HepG2 (cell line): ENCODE data around the gene TPM2. TPM values are rescaled to one million over a fixed set of nuclear protein-coding genes. Genes with fewer than 3 reads are reported as not detected.

Source experiments
- ARNT ChIP-seq: fragments of 450-650 bp; IDR thresholded peaks from 2 replicates; pipeline ENCODE4 v1.6.1; 2017
- ATAD3A ChIP-seq: sonication (generic); formaldehyde crosslinking; IDR thresholded peaks from 2 replicates; pipeline ENCODE4 v1.4.0; 2020; ENCODE audit warnings: missing genetic modification reagents
- CCDC6 ChIP-seq: sonication (generic); formaldehyde crosslinking; IDR thresholded peaks from 2 replicates; pipeline ENCODE4 v1.8.1; 2022; ENCODE audit warnings: mild to moderate bottlenecking, missing genetic modification reagents, moderate library complexity
- FOXP1 ChIP-seq, 2 experiments: fragments of 450-650 bp in 1 of 2; IDR thresholded peaks; 2 replicates each; pipeline ENCODE4 v1.6.1; 2017 to 2018; ENCODE audit warnings: antibody characterized with exemption in 1 of 2
- MTF1 ChIP-seq: sonication (generic); formaldehyde crosslinking; IDR thresholded peaks from 2 replicates; pipeline ENCODE4 v1.5.0; 2020; ENCODE audit warnings: missing genetic modification reagents
- POLR2AphosphoS2 ChIP-seq: IDR thresholded peaks from 2 replicates; pipeline ENCODE4 v1.6.1; 2011; ENCODE audit warnings: low read depth, low read length, improper control_type of control experiment
- PTBP1 ChIP-seq: fragments of 200-400 bp; formaldehyde crosslinking; IDR thresholded peaks from 2 replicates; pipeline ENCODE4 v1.6.1; 2018; ENCODE audit warnings: low read length, low read depth; ENCODE audit not compliant: poor library complexity, severe bottlenecking
- RXRA ChIP-seq: sonication (generic); formaldehyde crosslinking; IDR thresholded peaks from 2 replicates; pipeline ENCODE4 v1.5.1; 2020; ENCODE audit warnings: missing genetic modification reagents
- SRSF9 ChIP-seq: fragments of 200-400 bp; formaldehyde crosslinking; IDR thresholded peaks from 2 replicates; pipeline ENCODE4 v1.6.1; 2018; ENCODE audit warnings: borderline replicate concordance, mild to moderate bottlenecking, low read depth, low read length; ENCODE audit not compliant: insufficient read depth, poor library complexity, severe bottlenecking
- TOE1 ChIP-seq: sonication (generic); formaldehyde crosslinking; IDR thresholded peaks from 2 replicates; pipeline ENCODE4 v1.4.0; 2020; ENCODE audit warnings: mild to moderate bottlenecking, missing genetic modification reagents
- ZFAT ChIP-seq: sonication (generic); formaldehyde crosslinking; conservative IDR thresholded peaks from 2 replicates; pipeline ENCODE4 v1.8.1; 2023; ENCODE audit warnings: missing genetic modification reagents, inconsistent platforms
- ZNF251 ChIP-seq: sonication (generic); formaldehyde crosslinking; IDR thresholded peaks from 2 replicates; pipeline ENCODE4 v1.9.0; 2021; ENCODE audit warnings: mild to moderate bottlenecking, missing genetic modification reagents
- ZNF350 ChIP-seq: sonication (generic); formaldehyde crosslinking; IDR thresholded peaks from 2 replicates; pipeline ENCODE4 v1.4.0; 2020; ENCODE audit warnings: mild to moderate bottlenecking, low read depth, missing genetic modification reagents, borderline replicate concordance
- ZNF501 ChIP-seq: sonication (generic); formaldehyde crosslinking; IDR thresholded peaks from 2 replicates; pipeline ENCODE4 v1.5.1; 2020; ENCODE audit warnings: mild to moderate bottlenecking, moderate library complexity, missing genetic modification reagents
- ZNF577 ChIP-seq: sonication (generic); formaldehyde crosslinking; IDR thresholded peaks from 2 replicates; pipeline ENCODE4 v1.4.0; 2020; ENCODE audit warnings: mild to moderate bottlenecking, low read depth, missing genetic modification reagents, borderline replicate concordance
- ZNF605 ChIP-seq: sonication (generic); formaldehyde crosslinking; IDR thresholded peaks from 2 replicates; pipeline ENCODE4 v1.8.0; 2022; ENCODE audit warnings: mild to moderate bottlenecking, missing genetic modification reagents
- ZNF629 ChIP-seq: sonication (generic); formaldehyde crosslinking; conservative IDR thresholded peaks from 2 replicates; pipeline ENCODE4 v1.5.0; 2020; ENCODE audit warnings: missing genetic modification reagents
- ZSCAN20 ChIP-seq: sonication (generic); formaldehyde crosslinking; IDR thresholded peaks from 2 replicates; pipeline ENCODE4 v1.4.0; 2020; ENCODE audit warnings: missing genetic modification reagents, mild to moderate bottlenecking, borderline replicate concordance
- polyA plus RNA-seq, 8 experiments: library from polyadenylated mRNA; depleted of rRNA in 3 of 8; stranded (reverse) in 7 of 8; unstranded in 1 of 8; fragments of >200 nt; fragmentation: Illumina TruSeq in 4 of 8; extraction: Trizol in 4 of 8; gene quantifications; 2 replicates each; pipeline versions ENCODE4 v1.2.1 to v1.2.3, GENCODE V29; 2011 to 2016; ENCODE audit warnings: low read depth in 4 of 8, missing spikeins in 1 of 8, mixed read lengths in 1 of 8; ENCODE audit not compliant: insufficient read depth in 1 of 8
- total RNA-seq, 5 experiments: library from RNA; depleted of rRNA; stranded (reverse); fragments of >200 nt; fragmentation: Illumina TruSeq; extraction: Trizol; gene quantifications; 2 replicates each; pipeline ENCODE4 v1.2.3, GENCODE V29; 2016; ENCODE audit warnings: low read depth in 1 of 5
- TF ChIP-seq, protein P1 (sequence below): sonication (generic); formaldehyde crosslinking; IDR thresholded peaks from 2 replicates; pipeline ENCODE4 v1.5.1; 2020; ENCODE audit warnings: mild to moderate bottlenecking, missing genetic modification reagents, moderate library complexity
- TF ChIP-seq, protein P2 (sequence below): sonication (generic); formaldehyde crosslinking; IDR thresholded peaks from 2 replicates; pipeline ENCODE4 v1.5.0; 2020; ENCODE audit warnings: missing genetic modification reagents, mild to moderate bottlenecking, borderline replicate concordance
- TF ChIP-seq, protein P3 (sequence below): fragments of 450-650 bp; IDR thresholded peaks from 2 replicates; pipeline ENCODE4 v1.6.1; 2016
- TF ChIP-seq, protein P4 (sequence below): sonication (generic); formaldehyde crosslinking; IDR thresholded peaks from 2 replicates; pipeline ENCODE4 v1.5.0; 2020; ENCODE audit warnings: mild to moderate bottlenecking, low read depth, missing genetic modification reagents, borderline replicate concordance
- TF ChIP-seq, protein P5 (sequence below): sonication (generic); formaldehyde crosslinking; IDR thresholded peaks from 2 replicates; pipeline ENCODE4 v1.5.0; 2020; ENCODE audit warnings: mild to moderate bottlenecking, missing genetic modification reagents

Gene TPM2
- total and polyA plus RNA-seq, 2 of the 13 experiments (the other 11 are each of a cell fraction or from before 2014, with no cell fraction given): 3.1 to 10.7 TPM

DNA sequence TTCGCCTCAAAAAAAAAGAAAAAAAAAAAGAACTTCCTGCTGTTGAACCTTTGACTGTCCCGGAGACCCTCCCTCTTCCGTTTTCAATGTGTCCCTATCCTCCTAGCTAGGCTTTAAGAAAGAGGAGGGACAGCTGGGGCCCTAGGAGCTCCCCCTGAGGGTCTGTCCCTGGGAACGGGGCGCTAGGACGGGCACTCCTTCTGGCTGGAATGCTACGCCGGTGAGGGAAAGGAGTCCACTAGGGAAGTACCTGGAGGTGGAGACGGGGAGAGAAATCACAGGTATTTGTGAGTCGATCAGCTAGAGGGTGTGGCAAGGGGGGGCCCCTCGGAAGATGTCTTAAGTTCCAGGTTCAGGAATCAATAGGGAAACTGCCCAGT is 43.6 kb downstream of the TPM2 start (continued):
- TF ChIP-seq POLR2AphosphoS2 (no peak), RXRA (no peak), ATAD3A (CRISPR knock-in tag) (no peak), ZNF577 (no peak), ZNF501 (CRISPR knock-in tag) (no peak), ZFAT (no peak), FOXP1 (IDR thresholded peaks at IDR 0.05) (no peak), FOXP1 (CRISPR knock-in tag; IDR thresholded peaks at IDR 0.05) (no peak), ZNF629 (CRISPR knock-in tag) (no peak), MTF1 (CRISPR knock-in tag) (no peak), ZNF251 (CRISPR knock-in tag) (no peak), CCDC6 (CRISPR knock-in tag) (no peak), TOE1 (CRISPR knock-in tag) (no peak), ZNF350 (no peak; the same call in 1 of the 2 replicates), ZNF605 (CRISPR knock-in tag) (no peak), ZSCAN20 (CRISPR knock-in tag) (no peak), PTBP1 (no peak), SRSF9 (no peak), ARNT (no peak)
- TF ChIP-seq, protein P1, sequence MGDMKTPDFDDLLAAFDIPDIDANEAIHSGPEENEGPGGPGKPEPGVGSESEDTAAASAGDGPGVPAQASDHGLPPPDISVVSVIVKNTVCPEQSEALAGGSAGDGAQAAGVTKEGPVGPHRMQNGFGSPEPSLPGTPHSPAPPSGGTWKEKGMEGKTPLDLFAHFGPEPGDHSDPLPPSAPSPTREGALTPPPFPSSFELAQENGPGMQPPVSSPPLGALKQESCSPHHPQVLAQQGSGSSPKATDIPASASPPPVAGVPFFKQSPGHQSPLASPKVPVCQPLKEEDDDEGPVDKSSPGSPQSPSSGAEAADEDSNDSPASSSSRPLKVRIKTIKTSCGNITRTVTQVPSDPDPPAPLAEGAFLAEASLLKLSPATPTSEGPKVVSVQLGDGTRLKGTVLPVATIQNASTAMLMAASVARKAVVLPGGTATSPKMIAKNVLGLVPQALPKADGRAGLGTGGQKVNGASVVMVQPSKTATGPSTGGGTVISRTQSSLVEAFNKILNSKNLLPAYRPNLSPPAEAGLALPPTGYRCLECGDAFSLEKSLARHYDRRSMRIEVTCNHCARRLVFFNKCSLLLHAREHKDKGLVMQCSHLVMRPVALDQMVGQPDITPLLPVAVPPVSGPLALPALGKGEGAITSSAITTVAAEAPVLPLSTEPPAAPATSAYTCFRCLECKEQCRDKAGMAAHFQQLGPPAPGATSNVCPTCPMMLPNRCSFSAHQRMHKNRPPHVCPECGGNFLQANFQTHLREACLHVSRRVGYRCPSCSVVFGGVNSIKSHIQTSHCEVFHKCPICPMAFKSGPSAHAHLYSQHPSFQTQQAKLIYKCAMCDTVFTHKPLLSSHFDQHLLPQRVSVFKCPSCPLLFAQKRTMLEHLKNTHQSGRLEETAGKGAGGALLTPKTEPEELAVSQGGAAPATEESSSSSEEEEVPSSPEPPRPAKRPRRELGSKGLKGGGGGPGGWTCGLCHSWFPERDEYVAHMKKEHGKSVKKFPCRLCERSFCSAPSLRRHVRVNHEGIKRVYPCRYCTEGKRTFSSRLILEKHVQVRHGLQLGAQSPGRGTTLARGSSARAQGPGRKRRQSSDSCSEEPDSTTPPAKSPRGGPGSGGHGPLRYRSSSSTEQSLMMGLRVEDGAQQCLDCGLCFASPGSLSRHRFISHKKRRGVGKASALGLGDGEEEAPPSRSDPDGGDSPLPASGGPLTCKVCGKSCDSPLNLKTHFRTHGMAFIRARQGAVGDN (CRISPR knock-in tag): no peak
- TF ChIP-seq, protein P2, sequence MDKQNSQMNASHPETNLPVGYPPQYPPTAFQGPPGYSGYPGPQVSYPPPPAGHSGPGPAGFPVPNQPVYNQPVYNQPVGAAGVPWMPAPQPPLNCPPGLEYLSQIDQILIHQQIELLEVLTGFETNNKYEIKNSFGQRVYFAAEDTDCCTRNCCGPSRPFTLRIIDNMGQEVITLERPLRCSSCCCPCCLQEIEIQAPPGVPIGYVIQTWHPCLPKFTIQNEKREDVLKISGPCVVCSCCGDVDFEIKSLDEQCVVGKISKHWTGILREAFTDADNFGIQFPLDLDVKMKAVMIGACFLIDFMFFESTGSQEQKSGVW: no peak
- TF ChIP-seq, protein P3, sequence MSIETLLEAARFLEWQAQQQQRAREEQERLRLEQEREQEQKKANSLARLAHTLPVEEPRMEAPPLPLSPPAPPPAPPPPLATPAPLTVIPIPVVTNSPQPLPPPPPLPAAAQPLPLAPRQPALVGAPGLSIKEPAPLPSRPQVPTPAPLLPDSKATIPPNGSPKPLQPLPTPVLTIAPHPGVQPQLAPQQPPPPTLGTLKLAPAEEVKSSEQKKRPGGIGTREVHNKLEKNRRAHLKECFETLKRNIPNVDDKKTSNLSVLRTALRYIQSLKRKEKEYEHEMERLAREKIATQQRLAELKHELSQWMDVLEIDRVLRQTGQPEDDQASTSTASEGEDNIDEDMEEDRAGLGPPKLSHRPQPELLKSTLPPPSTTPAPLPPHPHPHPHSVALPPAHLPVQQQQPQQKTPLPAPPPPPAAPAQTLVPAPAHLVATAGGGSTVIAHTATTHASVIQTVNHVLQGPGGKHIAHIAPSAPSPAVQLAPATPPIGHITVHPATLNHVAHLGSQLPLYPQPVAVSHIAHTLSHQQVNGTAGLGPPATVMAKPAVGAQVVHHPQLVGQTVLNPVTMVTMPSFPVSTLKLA: no peak
- TF ChIP-seq, protein P4, sequence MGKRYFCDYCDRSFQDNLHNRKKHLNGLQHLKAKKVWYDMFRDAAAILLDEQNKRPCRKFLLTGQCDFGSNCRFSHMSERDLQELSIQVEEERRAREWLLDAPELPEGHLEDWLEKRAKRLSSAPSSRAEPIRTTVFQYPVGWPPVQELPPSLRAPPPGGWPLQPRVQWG (CRISPR knock-in tag): no peak
- TF ChIP-seq, protein P5, sequence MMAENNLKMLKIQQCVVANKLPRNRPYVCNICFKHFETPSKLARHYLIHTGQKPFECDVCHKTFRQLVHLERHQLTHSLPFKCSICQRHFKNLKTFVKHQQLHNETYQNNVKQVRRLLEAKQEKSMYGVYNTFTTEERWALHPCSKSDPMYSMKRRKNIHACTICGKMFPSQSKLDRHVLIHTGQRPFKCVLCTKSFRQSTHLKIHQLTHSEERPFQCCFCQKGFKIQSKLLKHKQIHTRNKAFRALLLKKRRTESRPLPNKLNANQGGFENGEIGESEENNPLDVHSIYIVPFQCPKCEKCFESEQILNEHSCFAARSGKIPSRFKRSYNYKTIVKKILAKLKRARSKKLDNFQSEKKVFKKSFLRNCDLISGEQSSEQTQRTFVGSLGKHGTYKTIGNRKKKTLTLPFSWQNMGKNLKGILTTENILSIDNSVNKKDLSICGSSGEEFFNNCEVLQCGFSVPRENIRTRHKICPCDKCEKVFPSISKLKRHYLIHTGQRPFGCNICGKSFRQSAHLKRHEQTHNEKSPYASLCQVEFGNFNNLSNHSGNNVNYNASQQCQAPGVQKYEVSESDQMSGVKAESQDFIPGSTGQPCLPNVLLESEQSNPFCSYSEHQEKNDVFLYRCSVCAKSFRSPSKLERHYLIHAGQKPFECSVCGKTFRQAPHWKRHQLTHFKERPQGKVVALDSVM (CRISPR knock-in tag): peak; percentile 24; the same call in 1 of the 2 replicates
